Measurements from ENCODE around the gene PRRC2A. TPM values are rescaled to one million over a fixed set of nuclear protein-coding genes. Genes with fewer than 3 reads are reported as not detected.

Gene PRRC2A
- total and polyA plus RNA-seq, 2 donors, result 35.3 to 148 TPM

DNA sequence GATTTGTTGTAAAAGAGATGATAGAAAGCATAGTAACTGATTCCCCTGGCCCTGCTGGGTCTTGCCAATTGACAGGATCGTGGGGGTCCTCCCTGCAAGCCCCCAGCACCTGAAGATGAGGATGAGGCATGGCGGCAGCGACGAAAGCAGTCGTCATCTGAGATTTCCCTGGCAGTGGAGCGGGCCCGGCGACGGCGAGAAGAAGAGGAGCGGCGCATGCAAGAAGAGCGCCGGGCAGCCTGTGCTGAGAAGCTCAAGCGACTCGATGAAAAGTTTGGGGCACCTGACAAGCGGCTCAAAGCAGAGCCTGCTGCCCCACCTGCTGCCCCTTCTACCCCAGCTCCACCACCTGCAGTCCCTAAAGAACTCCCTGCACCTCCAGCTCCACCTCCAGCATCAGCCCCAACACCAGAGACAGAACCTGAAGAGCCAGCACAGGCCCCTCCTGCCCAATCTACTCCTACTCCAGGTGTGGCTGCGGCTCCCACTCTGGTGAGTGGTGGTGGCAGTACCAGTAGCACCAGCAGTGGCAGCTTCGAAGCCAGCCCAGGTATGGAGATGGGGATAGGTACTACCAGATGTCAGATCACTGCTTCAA, 7.3 kb downstream of the PRRC2A start:
- Histone ChIP-seq H3K4me1 (ENCODE audit: control insufficient read depth in 2 of 2, insufficient read depth in 2 of 2, low read length in 2 of 2) (peaks cover 0 to 5% of the 10 kb centered on the region in 2 donors), H3K4me3 (ENCODE audit: low read length in 2 of 2) (no peak overlapping the region), H3K9me3 (ENCODE audit: control insufficient read depth in 2 of 2, insufficient read depth in 1 of 2, low read length in 1 of 2) (peaks cover 0 to 3% of the 10 kb centered on the region in 2 donors), H3K27ac (ENCODE audit: low read depth in 1 of 2, low read length in 1 of 2) (no peak overlapping the region), H3K36me3 (ENCODE audit: control insufficient read depth in 2 of 2, insufficient read depth in 2 of 2, low read length in 1 of 2) (peaks cover 96 to 99% of the 10 kb centered on the region in 2 donors), H3K27me3 (ENCODE audit: control insufficient read depth in 2 of 2, insufficient read depth in 1 of 2, low read length in 1 of 2) (no peaks in the 10 kb centered on the region)
- DNase-seq (ENCODE audit: low read depth in 6 of 9, low spot score in 9 of 9), result no peak
- WGBS, result 98% methylated on average over 19 of the region's 19 CpGs

DNA sequence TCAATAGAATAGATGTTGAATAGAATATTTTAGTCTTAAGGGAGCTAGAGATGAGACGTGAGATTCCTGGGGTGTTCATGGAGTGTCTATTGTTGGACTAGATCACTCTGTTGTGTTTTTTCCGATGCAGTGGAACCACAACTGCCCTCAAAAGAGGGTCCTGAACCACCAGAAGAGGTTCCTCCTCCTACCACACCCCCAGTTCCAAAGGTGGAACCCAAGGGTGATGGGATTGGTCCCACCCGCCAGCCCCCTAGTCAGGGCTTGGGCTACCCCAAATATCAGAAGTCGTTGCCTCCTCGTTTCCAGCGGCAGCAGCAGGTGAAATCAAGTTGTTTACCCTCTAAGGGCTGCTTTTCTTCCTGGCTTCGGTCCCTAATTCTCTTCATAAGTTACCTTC, 8.5 kb downstream of the PRRC2A start:
- no peak overlapping the region for H3K27ac ChIP-seq (ENCODE audit: low read depth in 1 of 2, low read length in 1 of 2)
- WGBS, result 98% methylated on average over 7 of the region's 7 CpGs

DNA sequence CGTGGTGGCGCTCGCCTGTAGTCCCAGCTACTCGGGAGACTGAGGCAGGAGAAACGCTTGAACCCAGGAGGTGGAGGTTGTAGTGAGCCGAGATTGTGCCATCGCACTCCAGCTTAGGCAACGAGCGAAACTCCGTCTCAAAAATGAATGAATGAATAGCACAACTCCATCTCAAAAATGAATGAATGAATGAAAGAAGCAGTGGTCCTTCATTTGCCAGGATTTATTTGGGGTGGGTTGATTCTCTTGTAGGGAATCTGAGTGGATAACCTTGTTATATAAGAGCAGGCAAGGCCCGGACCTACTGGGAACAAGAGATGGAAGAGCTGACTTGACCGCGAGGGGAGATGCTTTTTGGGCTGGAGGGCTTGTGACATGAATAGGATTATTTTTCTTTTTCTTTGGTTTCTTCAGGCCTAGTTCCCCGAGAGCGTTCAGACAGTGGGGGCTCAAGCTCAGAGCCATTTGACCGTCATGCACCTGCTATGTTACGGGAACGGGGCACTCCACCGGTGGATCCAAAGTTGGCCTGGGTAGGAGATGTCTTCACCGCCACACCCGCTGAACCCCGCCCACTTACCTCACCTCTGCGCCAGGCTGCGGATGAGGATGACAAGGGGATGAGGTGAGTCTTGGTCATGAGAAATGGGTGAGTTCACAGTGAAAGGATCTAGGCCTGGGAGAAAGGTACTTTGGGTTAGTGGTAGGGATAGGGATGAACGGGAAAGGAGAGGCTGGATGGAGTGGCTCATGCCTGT, 9.8 kb downstream of the PRRC2A start:
- Histone ChIP-seq H3K27me3 (ENCODE audit: control insufficient read depth in 2 of 2, insufficient read depth in 1 of 2, low read length in 1 of 2) (no peaks in the 10 kb centered on the region), H3K27ac (ENCODE audit: low read depth in 1 of 2, low read length in 1 of 2) (no peak overlapping the region), H3K4me3 (ENCODE audit: low read length in 2 of 2) (no peak overlapping the region), H3K36me3 (ENCODE audit: control insufficient read depth in 2 of 2, insufficient read depth in 2 of 2, low read length in 1 of 2) (peaks cover 100% of the 10 kb centered on the region in 2 donors), H3K9me3 (ENCODE audit: control insufficient read depth in 2 of 2, insufficient read depth in 1 of 2, low read length in 1 of 2) (no peaks in the 10 kb centered on the region), H3K4me1 (ENCODE audit: control insufficient read depth in 2 of 2, insufficient read depth in 2 of 2, low read length in 2 of 2) (no peaks in the 10 kb centered on the region)
- WGBS, result 98% methylated on average over 25 of the region's 25 CpGs
- DNase-seq (ENCODE audit: low read depth in 6 of 9, low spot score in 9 of 9), result no peak

More for the DNA sequence above, 8.5 kb downstream of the PRRC2A start:
- Histone ChIP-seq H3K36me3 (ENCODE audit: control insufficient read depth in 2 of 2, insufficient read depth in 2 of 2, low read length in 1 of 2) (peaks cover 99 to 100% of the 10 kb centered on the region in 2 donors), H3K27me3 (ENCODE audit: control insufficient read depth in 2 of 2, insufficient read depth in 1 of 2, low read length in 1 of 2) (no peaks in the 10 kb centered on the region), H3K4me3 (ENCODE audit: low read length in 2 of 2) (no peak overlapping the region), H3K9me3 (ENCODE audit: control insufficient read depth in 2 of 2, insufficient read depth in 1 of 2, low read length in 1 of 2) (peaks cover 0 to 3% of the 10 kb centered on the region in 2 donors), H3K4me1 (ENCODE audit: control insufficient read depth in 2 of 2, insufficient read depth in 2 of 2, low read length in 2 of 2) (peaks cover 0 to 3% of the 10 kb centered on the region in 2 donors)
- no peak for DNase-seq (ENCODE audit: low read depth in 6 of 9, low spot score in 9 of 9)

DNA sequence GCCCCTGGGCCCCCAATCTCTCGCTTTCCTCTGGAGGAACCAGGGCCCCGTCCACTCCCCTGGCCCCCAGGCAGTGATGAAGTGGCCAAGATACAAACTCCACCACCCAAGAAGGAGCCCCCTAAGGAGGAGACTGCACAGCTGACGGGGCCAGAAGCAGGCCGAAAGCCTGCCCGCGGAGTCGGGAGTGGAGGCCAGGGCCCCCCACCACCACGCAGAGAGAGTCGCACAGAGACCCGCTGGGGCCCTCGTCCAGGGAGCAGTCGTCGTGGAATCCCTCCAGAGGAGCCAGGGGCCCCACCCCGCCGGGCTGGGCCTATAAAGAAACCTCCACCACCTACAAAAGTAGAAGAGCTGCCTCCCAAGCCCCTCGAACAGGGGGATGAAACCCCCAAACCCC, 10.7 kb downstream of the PRRC2A start:
- H3K9me3 ChIP-seq (ENCODE audit: control insufficient read depth in 2 of 2, insufficient read depth in 1 of 2, low read length in 1 of 2), result no peaks in the 10 kb centered on the region
- peaks cover 100% of the 10 kb centered on the region in 2 donors for H3K36me3 ChIP-seq (ENCODE audit: control insufficient read depth in 2 of 2, insufficient read depth in 2 of 2, low read length in 1 of 2)
- no peak overlapping the region for H3K27ac ChIP-seq (ENCODE audit: low read depth in 1 of 2, low read length in 1 of 2)
- no peak for DNase-seq (ENCODE audit: low read depth in 6 of 9, low spot score in 9 of 9)
- no peak overlapping the region for H3K4me3 ChIP-seq (ENCODE audit: low read length in 2 of 2)
- 96% methylated on average over 16 of the region's 16 CpGs for WGBS
- no peaks in the 10 kb centered on the region for H3K4me1 ChIP-seq (ENCODE audit: control insufficient read depth in 2 of 2, insufficient read depth in 2 of 2, low read length in 2 of 2)
- H3K27me3 ChIP-seq (ENCODE audit: control insufficient read depth in 2 of 2, insufficient read depth in 1 of 2, low read length in 1 of 2), result no peaks in the 10 kb centered on the region

DNA sequence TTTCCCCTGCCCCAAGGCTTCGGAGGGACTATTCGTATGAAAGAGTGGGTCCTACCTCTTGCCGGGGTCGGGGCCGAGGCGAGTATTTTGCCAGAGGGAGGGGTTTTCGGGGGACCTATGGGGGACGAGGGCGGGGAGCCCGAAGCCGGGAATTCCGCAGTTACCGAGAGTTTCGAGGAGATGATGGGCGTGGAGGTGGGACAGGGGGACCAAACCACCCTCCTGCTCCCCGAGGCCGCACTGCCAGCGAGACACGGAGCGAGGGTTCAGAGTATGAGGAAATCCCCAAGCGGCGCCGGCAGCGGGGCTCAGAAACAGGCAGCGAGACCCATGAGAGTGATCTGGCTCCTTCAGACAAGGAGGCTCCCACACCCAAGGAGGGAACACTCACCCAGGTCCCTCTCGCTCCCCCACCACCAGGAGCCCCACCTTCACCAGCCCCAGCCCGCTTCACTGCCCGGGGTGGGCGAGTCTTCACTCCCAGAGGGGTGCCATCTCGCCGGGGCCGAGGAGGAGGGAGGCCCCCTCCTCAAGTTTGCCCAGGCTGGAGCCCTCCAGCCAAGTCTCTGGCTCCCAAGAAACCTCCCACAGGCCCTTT, 11.3 kb downstream of the PRRC2A start:
- H3K27ac ChIP-seq (ENCODE audit: low read depth in 1 of 2, low read length in 1 of 2), result no peak overlapping the region
- no peak overlapping the region for H3K4me3 ChIP-seq (ENCODE audit: low read length in 2 of 2)
- H3K4me1 ChIP-seq (ENCODE audit: control insufficient read depth in 2 of 2, insufficient read depth in 2 of 2, low read length in 2 of 2), result no peaks in the 10 kb centered on the region
- no peaks in the 10 kb centered on the region for H3K9me3 ChIP-seq (ENCODE audit: control insufficient read depth in 2 of 2, insufficient read depth in 1 of 2, low read length in 1 of 2)
- 97% methylated on average over 32 of the region's 32 CpGs for WGBS
- H3K36me3 ChIP-seq (ENCODE audit: control insufficient read depth in 2 of 2, insufficient read depth in 2 of 2, low read length in 1 of 2), result peaks cover 100% of the 10 kb centered on the region in 2 donors
- no peaks in the 10 kb centered on the region for H3K27me3 ChIP-seq (ENCODE audit: control insufficient read depth in 2 of 2, insufficient read depth in 1 of 2, low read length in 1 of 2)
- DNase-seq (ENCODE audit: low read depth in 6 of 9, low spot score in 9 of 9), result no peak

DNA sequence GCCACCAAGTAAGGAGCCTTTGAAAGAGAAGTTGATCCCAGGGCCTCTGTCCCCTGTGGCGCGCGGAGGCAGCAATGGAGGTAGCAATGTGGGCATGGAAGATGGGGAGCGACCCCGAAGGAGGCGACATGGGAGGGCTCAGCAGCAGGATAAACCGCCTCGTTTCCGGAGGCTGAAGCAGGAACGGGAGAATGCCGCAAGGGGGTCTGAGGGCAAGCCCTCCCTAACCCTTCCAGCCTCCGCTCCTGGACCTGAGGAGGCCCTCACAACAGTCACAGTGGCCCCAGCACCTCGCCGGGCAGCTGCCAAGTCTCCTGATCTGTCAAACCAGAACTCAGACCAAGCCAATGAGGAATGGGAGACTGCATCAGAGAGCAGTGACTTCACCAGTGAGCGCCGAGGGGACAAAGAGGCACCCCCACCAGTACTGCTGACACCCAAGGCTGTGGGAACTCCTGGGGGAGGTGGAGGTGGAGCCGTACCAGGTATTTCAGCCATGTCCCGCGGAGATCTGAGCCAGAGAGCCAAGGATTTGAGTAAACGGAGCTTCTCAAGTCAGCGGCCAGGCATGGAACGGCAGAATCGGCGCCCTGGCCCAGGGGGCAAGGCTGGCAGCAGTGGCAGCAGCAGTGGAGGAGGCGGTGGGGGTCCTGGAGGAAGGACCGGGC, 11.9 kb downstream of the PRRC2A start:
- WGBS, result 97% methylated on average over 26 of the region's 26 CpGs
- Histone ChIP-seq H3K27ac (ENCODE audit: low read depth in 1 of 2, low read length in 1 of 2) (no peak overlapping the region), H3K9me3 (ENCODE audit: control insufficient read depth in 2 of 2, insufficient read depth in 1 of 2, low read length in 1 of 2) (no peaks in the 10 kb centered on the region), H3K27me3 (ENCODE audit: control insufficient read depth in 2 of 2, insufficient read depth in 1 of 2, low read length in 1 of 2) (no peaks in the 10 kb centered on the region), H3K4me1 (ENCODE audit: control insufficient read depth in 2 of 2, insufficient read depth in 2 of 2, low read length in 2 of 2) (no peaks in the 10 kb centered on the region), H3K36me3 (ENCODE audit: control insufficient read depth in 2 of 2, insufficient read depth in 2 of 2, low read length in 1 of 2) (peaks cover 100% of the 10 kb centered on the region in 2 donors), H3K4me3 (ENCODE audit: low read length in 2 of 2) (no peak overlapping the region)
- DNase-seq (ENCODE audit: low read depth in 6 of 9, low spot score in 9 of 9), result no peak

DNA sequence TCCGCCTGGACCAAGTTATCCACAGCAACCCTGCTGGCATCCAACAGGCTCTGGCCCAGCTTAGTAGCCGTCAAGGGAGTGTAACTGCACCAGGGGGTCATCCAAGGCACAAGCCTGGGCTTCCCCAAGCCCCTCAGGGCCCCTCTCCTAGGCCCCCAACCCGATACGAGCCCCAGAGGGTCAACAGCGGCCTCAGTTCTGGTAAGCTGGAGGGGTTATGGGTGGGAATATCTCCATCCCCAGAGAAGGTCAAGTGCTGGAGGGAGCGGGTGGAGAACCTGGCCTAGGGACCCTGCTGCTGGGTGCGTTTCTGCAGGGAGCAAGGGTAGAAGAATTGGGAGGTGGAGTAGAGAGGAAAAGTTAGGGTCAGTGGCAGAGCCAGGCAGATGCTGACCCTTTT, 12.9 kb downstream of the PRRC2A start:
- Histone ChIP-seq H3K27me3 (ENCODE audit: control insufficient read depth in 2 of 2, insufficient read depth in 1 of 2, low read length in 1 of 2) (no peaks in the 10 kb centered on the region), H3K4me1 (ENCODE audit: control insufficient read depth in 2 of 2, insufficient read depth in 2 of 2, low read length in 2 of 2) (no peaks in the 10 kb centered on the region), H3K9me3 (ENCODE audit: control insufficient read depth in 2 of 2, insufficient read depth in 1 of 2, low read length in 1 of 2) (no peaks in the 10 kb centered on the region), H3K4me3 (ENCODE audit: low read length in 2 of 2) (no peak overlapping the region), H3K27ac (ENCODE audit: low read depth in 1 of 2, low read length in 1 of 2) (no peak overlapping the region), H3K36me3 (ENCODE audit: control insufficient read depth in 2 of 2, insufficient read depth in 2 of 2, low read length in 1 of 2) (peaks cover 95 to 98% of the 10 kb centered on the region in 2 donors)
- DNase-seq (ENCODE audit: low read depth in 6 of 9, low spot score in 9 of 9), result no peak
- 98% methylated on average over 7 of the region's 7 CpGs for whole genome bisulfite sequencing

DNA sequence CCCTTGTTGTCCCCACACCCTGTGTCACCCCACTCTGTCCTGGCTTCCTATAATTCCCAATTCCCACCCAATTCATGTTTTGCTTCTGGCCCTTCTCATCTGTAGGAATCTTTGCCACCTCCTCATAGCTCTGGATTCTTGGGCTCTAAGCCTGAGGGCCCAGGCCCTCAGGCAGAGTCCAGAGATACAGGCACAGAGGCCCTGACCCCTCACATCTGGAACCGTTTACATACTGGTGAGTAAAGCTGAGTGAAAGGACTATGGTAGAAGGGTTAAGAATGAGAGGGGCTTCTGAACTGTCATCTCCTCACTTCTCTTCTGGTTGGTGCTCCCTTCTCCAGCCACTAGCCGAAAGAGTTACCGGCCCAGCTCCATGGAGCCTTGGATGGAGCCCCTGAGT, 13.6 kb downstream of the PRRC2A start:
- Histone ChIP-seq H3K27me3 (ENCODE audit: control insufficient read depth in 2 of 2, insufficient read depth in 1 of 2, low read length in 1 of 2) (no peaks in the 10 kb centered on the region), H3K4me3 (ENCODE audit: low read length in 2 of 2) (no peak overlapping the region), H3K9me3 (ENCODE audit: control insufficient read depth in 2 of 2, insufficient read depth in 1 of 2, low read length in 1 of 2) (no peaks in the 10 kb centered on the region), H3K36me3 (ENCODE audit: control insufficient read depth in 2 of 2, insufficient read depth in 2 of 2, low read length in 1 of 2) (peaks cover 94 to 96% of the 10 kb centered on the region in 2 donors), H3K4me1 (ENCODE audit: control insufficient read depth in 2 of 2, insufficient read depth in 2 of 2, low read length in 2 of 2) (no peaks in the 10 kb centered on the region), H3K27ac (ENCODE audit: low read depth in 1 of 2, low read length in 1 of 2) (no peak overlapping the region)
- WGBS, result 99% methylated on average over 3 of the region's 3 CpGs
- DNase-seq (ENCODE audit: low read depth in 6 of 9, low spot score in 9 of 9), result no peak
